ENCODE results near the gene KAT2B.

- no peak for TF ChIP-seq CTCF (IDR thresholded peaks at IDR 0.05)
- TF ChIP-seq EZH2 (IDR thresholded peaks at IDR 0.05; ENCODE audit: borderline replicate concordance, insufficient read depth, low read depth, low read length, poor library complexity, severe bottlenecking), result no peak
Measured at GRCh38 chr3:20043825-20044224, 3.6 kb downstream of the KAT2B start.

All from B cell (primary cell).